ENCODE data around the gene VAC14. TPM values are rescaled to one million over a fixed set of nuclear protein-coding genes. Genes with fewer than 3 reads are reported as not detected.
"Not testable (repeated sequence)": the region's sequence is repeated elsewhere in the genome, so short reads cannot be mapped to it uniquely, and the experiment has no call there.

Gene VAC14
- total RNA-seq, 1 donor from 2014 or later = 38.4 TPM

GRCh38 chr16:70743791-70744190, 57.2 kb downstream of the VAC14 start:
- no peak for TF ChIP-seq CTCF (IDR thresholded peaks at IDR 0.05; ENCODE audit: unreplicated experiment)
- Mint-ChIP-seq H3K9me3 (ENCODE audit: low read depth) (peaks cover 5% of the 10 kb centered on the region), H3K36me3 (ENCODE audit: insufficient read depth) (peaks cover 18% of the 10 kb centered on the region), H3K27ac (no peak overlapping the region), H3K27me3 (no peaks in the 10 kb centered on the region), H3K4me1 (ENCODE audit: low read depth) (peaks cover 17% of the 10 kb centered on the region), H3K4me3 (ENCODE audit: low read depth) (no peak overlapping the region)
- DNase-seq (ENCODE audit: low spot score, unreplicated experiment) = no peak

- Mint-ChIP-seq H3K36me3 (ENCODE audit: insufficient read depth) (peaks cover 16% of the 10 kb centered on the region), H3K4me1 (ENCODE audit: low read depth) (peaks cover 17% of the 10 kb centered on the region)
- H3K4me3 Mint-ChIP-seq (ENCODE audit: low read depth); H3K27me3 Mint-ChIP-seq; H3K9me3 Mint-ChIP-seq (ENCODE audit: low read depth); DNase-seq (ENCODE audit: low spot score, unreplicated experiment); H3K27ac Mint-ChIP-seq: not testable (repeated sequence)
Observed at GRCh38 chr16:70742967-70743366, 58.0 kb downstream of the VAC14 start.

GRCh38 chr16:70741783-70742125, 59.2 kb downstream of the VAC14 start:
- no peak for TF ChIP-seq CTCF (IDR thresholded peaks at IDR 0.05; ENCODE audit: unreplicated experiment)
- peaks cover 12% of the 10 kb centered on the region for H3K4me1 Mint-ChIP-seq (ENCODE audit: low read depth)
- H3K4me3 Mint-ChIP-seq (ENCODE audit: low read depth) = no peak overlapping the region
- peaks cover 5% of the 10 kb centered on the region for H3K9me3 Mint-ChIP-seq (ENCODE audit: low read depth)
- H3K27ac Mint-ChIP-seq = no peak overlapping the region
- H3K27me3 Mint-ChIP-seq = no peaks in the 10 kb centered on the region
- H3K36me3 Mint-ChIP-seq (ENCODE audit: insufficient read depth) = peaks cover 16% of the 10 kb centered on the region
- no peak for DNase-seq (ENCODE audit: low spot score, unreplicated experiment)

GRCh38 chr16:70740914-70741782, 59.8 kb downstream of the VAC14 start:
- Mint-ChIP-seq H3K4me3 (ENCODE audit: low read depth) (no peak overlapping the region), H3K36me3 (ENCODE audit: insufficient read depth) (peaks cover 16% of the 10 kb centered on the region), H3K9me3 (ENCODE audit: low read depth) (peaks cover 5% of the 10 kb centered on the region), H3K4me1 (ENCODE audit: low read depth) (peaks cover 6% of the 10 kb centered on the region), H3K27ac (no peak overlapping the region), H3K27me3 (no peaks in the 10 kb centered on the region)
- TF ChIP-seq CTCF (IDR thresholded peaks at IDR 0.05; ENCODE audit: unreplicated experiment) = no peak
- DNase-seq (ENCODE audit: low spot score, unreplicated experiment) = no peak

DNA sequence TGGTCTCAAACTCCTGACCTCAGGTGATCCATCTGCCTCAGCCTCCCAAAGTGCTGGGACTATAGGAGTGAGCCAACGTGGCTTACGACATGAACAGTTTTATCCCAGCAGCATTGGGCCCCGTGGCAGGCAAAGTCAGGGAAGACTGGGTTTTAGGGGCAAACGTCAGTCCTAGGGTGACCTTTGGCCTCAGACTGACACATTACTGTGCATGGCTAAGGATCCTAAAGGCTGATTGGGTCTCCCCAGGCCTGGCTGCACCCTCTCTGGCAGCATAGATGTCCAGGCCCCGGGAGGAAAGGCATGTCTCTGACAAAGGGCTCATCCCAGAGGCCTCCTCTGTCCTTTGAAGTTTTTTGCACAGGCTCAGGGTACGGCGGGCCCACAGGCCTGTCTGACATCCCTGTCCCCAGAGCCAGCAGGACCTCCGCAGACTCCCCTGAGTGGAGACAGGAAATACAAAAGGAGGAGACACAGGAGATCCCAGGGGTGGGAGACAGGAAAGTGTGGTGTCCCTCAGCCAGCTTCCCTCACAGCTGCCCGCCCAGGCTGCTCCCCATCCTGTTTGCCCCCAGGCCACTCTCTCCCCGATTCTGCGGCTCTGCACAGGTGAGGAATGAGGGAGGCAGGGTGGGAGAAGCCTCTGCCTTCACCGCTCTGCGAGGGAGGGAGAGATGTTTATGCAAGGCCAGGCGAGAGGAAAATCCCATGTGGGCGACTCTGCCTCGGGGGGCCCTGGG, 60.6 kb downstream of the VAC14 start:
- H3K27me3 Mint-ChIP-seq = no peaks in the 10 kb centered on the region
- peaks cover 16% of the 10 kb centered on the region for H3K36me3 Mint-ChIP-seq (ENCODE audit: insufficient read depth)
- H3K4me3 Mint-ChIP-seq (ENCODE audit: low read depth) = no peak overlapping the region
- no peak for TF ChIP-seq CTCF (IDR thresholded peaks at IDR 0.05; ENCODE audit: unreplicated experiment)
- no peak overlapping the region for H3K27ac Mint-ChIP-seq
- no peaks in the 10 kb centered on the region for H3K4me1 Mint-ChIP-seq (ENCODE audit: low read depth)
- DNase-seq (ENCODE audit: low spot score, unreplicated experiment) = no peak
- peaks cover 5% of the 10 kb centered on the region for H3K9me3 Mint-ChIP-seq (ENCODE audit: low read depth)
